ENCODE measurements around the gene TBK1.
"Not testable (repeated sequence)": the region's sequence is repeated elsewhere in the genome, so short reads cannot be mapped to it uniquely, and the experiment has no call there.

TBK1 gene

DNA sequence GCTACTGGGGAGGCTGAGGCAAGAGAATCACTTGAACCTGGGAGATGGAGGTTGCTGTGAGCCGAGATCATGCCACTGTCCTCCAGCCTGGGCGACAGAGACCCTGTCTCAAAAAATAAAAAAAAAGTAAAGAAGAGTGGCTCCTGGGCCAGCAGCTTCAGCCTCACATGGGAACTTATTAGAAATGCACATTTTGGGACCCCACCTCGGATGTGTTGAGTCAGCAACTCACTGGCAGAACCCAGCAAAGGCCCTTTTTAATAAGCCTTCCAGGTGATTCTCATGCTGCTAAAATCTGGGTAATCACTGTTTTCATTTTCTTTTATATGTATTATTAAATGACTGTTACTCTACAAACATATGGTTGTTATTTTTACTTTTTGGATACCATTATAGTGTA lies 41.6 kb downstream of the TBK1 start:
- FAIRE-seq (no peak), DNase-seq (ENCODE audit: extremely low spot score, insufficient read length, low read depth) (no peak)

DNA sequence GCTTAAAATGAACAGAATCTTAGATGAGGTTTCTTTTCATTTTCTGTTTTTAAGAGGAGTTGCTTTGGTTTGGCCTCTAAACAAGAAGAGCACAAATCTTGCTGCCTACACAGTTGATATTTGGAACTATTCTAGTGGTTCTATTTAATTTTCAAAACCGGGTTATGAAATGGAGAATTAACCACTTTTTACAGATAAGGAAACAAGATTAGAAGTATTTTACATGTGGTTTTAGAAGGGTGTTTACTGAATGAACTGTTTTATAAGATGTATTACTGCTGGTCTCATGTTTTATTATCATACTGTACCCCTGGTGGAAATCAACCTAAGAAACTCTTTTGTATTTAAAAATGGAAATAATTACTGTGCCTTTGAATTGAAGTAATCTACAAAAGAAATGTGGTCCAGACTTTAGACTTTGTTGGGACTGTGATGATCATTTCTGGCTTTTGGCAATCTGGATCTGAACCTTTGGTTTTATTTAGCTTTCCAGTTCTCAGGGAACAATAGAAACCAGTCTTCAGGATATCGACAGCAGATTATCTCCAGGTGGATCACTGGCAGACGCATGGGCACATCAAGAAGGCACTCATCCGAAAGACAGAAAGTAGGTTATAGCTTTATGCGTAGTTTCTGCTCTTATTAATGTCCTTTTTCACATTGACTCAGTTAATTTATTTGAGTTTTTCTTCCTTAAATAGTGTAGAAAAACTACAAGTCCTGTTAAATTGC lies 43.2 kb downstream of the TBK1 start:
- FAIRE-seq (no peak), DNase-seq (ENCODE audit: extremely low spot score, insufficient read length, low read depth) (no peak)

DNA sequence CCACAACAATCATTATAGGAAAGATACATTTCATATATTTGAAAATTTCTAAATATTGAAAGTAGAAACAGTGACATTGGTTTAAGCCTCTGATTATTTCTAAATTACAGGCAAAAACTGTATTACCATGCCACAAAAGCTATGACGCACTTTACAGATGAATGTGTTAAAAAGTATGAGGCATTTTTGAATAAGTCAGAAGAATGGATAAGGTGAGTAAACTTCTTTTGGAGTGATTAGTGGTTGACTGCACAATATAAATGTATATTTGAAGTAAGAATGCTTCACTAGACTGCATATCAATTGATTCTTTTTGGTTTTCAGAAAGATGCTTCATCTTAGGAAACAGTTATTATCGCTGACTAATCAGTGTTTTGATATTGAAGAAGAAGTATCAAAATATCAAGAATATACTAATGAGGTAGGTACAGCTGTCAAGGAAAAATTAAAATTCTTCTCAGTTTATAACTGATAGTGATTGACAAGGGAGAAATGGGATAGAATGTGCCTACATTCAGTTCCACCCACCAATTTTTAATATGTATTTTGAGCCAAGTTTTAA lies 45.0 kb downstream of the TBK1 start:
- DNase-seq (ENCODE audit: extremely low spot score, insufficient read length, low read depth) (no peak), FAIRE-seq (no peak)

DNA sequence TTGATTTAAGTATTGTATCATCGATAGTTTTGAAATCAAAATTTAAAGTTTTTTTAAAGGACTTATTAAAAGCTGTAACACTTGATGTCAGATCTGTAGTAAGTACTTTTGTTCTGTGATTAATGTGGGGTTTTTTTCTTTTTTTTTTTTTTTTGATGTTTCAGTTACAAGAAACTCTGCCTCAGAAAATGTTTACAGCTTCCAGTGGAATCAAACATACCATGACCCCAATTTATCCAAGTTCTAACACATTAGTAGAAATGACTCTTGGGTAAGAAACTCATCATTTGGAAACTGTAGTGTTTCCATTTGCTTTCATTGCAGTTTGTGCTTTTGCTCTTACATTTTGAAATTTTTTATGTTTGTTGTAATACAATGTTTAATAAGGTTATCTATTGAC lies 45.6 kb downstream of the TBK1 start:
- no peak for DNase-seq (ENCODE audit: extremely low spot score, insufficient read length, low read depth)
- FAIRE-seq, result no peak

DNA sequence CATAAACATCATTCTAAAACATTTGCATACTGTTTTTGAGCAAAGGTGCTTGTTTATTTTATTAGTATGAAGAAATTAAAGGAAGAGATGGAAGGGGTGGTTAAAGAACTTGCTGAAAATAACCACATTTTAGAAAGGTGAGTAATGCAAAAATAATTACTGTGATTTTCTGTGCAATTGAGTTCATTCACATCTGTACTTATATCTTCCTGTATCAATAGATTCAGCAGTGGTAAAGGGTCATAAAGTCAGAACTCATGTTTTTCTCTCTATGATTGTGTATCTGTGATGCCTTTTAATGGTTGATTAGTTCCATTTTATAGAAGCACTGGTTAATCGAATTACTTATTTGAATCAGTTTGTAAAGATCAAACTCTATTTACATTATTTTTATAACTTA lies 46.0 kb downstream of the TBK1 start:
- FAIRE-seq (no peak), DNase-seq (ENCODE audit: extremely low spot score, insufficient read length, low read depth) (no peak)

DNA sequence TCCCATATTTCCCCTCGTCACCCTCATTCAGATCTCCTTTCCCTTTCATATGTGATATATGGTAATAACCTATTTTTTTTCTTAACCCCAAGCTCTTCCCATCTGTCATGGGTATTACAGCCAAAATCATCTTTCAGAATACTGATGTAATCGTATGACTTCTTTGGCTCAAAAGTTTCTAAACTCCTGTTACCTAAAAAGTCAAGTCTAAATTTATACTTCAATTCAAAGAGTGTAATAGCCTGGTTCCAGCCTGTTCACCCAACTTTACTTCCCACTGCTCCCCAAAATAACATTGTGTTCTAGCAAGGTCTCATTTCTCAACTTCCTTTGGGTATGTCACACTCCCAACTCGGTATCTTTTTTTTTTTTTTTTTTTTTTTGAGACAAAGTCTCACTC lies 48.5 kb downstream of the TBK1 start:
- DNase-seq (ENCODE audit: extremely low spot score, insufficient read length, low read depth) (no peak), FAIRE-seq (no peak)

DNA sequence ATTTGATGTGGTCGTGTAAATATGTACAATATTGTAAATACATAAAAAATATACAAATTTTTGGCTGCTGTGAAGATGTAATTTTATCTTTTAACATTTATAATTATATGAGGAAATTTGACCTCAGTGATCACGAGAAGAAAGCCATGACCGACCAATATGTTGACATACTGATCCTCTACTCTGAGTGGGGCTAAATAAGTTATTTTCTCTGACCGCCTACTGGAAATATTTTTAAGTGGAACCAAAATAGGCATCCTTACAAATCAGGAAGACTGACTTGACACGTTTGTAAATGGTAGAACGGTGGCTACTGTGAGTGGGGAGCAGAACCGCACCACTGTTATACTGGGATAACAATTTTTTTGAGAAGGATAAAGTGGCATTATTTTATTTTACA lies 49.6 kb downstream of the TBK1 start:
- DNase-seq (ENCODE audit: extremely low spot score, insufficient read length, low read depth) (no peak), FAIRE-seq (no peak)

DNA sequence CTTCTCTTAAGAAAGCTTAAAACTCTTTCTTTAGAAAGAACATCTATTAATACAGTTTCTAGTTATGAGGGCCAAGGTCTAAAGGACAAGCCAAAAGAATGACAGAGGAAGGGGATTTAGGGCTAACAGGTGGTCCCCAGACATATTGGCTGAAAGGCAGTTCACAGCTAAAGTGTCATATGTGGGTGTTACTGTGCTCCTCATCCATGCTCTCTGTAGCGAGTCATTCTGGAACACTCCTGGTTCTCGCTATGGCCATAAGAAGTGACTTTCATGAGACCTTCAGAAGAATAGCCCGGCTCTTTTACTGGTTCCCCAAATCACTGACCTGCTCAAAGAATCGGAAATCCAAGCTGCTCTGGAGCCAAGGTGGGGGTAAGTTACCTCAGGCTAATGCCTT lies 55.0 kb downstream of the TBK1 start:
- DNase-seq (ENCODE audit: extremely low spot score, insufficient read length, low read depth) (no peak), FAIRE-seq (no peak)

DNA sequence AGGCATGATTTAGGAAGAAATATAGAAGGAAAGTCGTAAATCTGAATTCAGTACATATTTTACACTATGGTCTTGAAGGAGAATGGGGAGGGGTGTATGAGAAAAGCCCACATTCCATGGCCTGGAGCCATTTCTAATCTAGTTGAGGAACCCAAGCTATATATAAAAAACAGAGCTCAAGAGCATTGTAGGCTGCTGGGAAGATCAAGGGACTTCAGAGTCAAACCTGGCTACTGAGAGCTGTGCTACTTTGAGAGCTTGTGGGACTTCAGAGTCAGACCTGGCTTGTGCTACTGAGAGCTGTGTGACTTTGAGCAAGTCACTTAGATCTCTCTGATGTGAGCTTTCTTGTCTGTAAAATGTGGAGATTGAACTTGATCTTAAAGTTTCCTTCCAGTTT lies 58.7 kb downstream of the TBK1 start:
- DNase-seq (ENCODE audit: extremely low spot score, insufficient read length, low read depth) (no peak), FAIRE-seq (no peak)

DNA sequence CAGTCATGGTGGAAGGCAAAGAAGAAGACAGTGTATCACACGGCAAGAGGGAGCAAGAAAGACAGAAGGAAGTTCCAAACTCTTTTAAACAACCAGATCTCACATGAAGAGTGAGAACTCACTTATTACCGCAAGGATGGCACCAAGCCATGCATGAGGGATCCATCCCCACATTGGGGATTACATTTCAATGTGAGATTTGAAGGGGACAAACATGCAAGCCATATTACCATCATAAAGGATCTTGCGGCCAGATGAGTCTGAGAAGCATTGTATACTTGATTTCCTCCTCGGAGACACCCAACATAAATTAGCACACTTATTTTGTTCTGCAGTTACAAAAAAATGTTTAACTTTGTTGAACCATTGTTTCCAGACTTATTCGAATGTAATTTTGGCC lies 66.5 kb downstream of the TBK1 start:
- no peak for FAIRE-seq

DNA sequence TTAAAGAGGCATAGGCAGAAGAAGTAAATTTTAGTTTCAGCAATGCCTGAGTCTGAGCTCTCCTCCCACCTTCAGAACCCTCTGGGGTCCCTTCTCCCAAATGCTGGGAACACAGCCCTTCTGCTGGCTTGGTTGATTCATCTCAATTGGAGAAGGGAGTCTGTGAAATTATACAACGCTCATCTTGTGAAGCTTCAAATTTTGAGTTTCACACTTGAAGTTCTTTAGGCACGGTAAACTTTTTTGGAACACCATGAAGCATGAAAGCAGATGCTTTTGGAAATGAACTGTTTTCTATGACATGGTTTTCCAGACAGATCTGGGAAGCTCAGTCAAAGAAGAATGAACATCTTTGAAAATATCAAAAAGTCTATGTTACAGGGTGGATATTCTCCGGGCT lies 69.9 kb downstream of the TBK1 start:
- no peak for FAIRE-seq
- no peak for DNase-seq (ENCODE audit: extremely low spot score, insufficient read length, low read depth)

More for the DNA sequence above, 66.5 kb downstream of the TBK1 start:
- no peak for DNase-seq (ENCODE audit: extremely low spot score, insufficient read length, low read depth)

DNA sequence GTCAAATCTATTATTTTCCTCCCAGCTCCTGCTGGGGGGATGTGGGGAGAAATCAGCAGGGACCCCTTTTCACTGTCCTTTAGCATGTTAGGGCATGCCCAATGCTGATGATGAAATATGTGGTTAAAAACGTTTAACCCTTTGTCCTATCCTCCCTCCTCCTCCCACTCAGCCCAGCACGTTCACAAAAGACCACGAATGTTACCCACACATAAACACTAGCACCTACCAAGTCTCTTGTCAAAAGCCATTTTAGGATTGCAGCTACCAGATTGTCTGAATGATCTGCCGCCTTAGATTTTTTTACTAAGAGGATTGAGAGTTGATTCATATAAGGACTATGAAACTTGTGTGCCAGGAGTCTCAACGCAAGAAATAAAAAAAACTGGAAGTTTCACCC lies 70.4 kb downstream of the TBK1 start:
- no peak for DNase-seq (ENCODE audit: extremely low spot score, insufficient read length, low read depth)

DNA sequence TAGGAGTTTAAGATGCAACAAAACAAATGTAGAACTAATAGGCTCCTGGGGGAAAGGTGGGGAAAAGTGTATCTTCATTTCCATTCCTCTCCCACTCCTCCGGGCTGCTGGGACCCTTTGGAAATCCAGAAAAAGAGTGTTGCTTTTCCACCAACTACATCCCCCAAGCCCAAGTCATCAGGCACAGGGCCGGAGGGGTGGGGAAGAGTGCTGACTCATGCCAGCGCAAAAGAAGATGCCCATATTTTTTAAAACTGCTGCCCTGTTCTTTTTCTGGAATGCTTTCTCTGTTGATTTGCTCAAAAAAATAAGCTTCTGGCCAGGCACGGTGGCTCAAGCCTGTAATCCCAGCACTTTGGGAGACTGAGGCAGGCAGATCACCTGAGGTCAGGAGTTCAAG lies 70.9 kb downstream of the TBK1 start:
- no peak for FAIRE-seq

More for the DNA sequence above, 70.4 kb downstream of the TBK1 start:
- no peak for FAIRE-seq

DNA sequence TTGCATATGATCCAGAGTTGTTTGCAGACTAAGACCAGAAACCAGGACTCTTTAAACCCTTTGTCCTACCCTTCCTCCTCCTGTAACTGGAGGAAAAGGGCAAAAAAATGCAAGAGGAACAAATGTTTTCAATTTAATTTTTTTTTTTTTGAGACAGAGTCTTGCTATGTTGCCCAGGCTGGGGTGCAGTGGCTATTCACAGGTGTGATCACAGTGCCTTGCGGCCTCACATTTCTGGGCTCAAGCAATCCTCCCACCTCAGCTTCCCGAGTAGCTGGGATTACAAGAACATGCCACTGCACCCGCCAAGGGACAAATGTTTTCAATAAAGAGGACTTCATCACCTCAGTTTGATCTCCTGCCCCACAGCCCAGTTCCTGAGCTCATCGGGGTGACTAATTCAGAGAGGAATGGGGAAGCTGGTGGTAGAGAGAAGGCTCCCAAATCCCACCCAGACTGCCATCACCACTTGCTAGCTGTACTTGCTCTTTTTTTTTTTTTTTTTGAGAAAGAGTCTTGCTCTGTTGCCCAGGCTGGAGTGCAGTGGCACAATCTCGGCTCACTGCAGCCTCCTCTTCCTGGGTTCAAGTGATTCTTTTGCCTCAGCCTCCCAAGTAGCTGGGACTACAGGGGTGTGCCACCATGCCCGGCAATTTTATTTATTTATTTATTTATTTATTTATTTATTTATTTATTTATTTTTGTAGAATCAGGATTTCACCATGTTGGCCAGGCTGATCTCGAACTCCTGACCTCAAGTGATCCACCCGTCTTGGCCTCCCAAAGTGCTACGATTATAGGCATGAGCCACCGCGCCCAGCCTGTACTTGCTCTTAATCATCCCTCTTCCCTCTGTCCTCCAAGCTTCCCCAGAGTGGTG lies 71.9 kb downstream of the TBK1 start:
- DNase-seq (ENCODE audit: extremely low spot score, insufficient read length, low read depth); FAIRE-seq: not testable (repeated sequence)

More for the DNA sequence above, 70.9 kb downstream of the TBK1 start:
- DNase-seq (ENCODE audit: extremely low spot score, insufficient read length, low read depth), result no peak

DNA sequence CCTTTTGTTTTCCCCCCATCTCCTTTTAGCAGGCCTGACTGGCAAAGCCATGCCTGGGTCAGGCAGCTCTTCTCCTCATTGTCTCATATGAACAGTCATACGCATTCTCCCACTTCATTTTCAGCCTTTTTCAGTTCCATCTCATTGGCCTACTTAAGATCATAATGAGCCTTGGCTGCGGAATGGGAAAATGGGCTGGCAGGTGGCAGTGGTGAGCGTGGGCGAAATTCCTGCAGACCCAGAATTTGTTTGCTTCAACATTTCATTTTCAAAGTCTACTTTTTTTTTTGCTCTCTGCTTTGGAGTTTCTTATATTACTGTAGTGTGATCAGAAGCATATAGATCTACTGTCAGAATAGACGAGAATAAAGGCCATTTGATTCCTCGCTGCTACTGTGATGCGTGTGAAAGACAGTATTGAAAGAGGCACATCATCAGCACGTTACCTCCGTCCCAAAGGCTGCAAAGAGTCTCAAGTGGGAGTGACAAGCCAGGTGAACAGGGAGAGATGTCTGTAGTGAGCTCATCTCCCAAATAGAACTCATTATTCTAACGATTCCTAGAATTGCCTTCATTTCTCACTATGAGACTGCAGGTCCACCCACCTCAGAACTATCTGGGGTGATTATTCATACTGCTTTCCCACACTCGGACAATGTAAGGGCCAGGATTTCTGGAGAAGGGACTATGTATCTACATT lies 73.7 kb downstream of the TBK1 start:
- no peak for FAIRE-seq
- no peak for DNase-seq (ENCODE audit: extremely low spot score, insufficient read length, low read depth)

DNA sequence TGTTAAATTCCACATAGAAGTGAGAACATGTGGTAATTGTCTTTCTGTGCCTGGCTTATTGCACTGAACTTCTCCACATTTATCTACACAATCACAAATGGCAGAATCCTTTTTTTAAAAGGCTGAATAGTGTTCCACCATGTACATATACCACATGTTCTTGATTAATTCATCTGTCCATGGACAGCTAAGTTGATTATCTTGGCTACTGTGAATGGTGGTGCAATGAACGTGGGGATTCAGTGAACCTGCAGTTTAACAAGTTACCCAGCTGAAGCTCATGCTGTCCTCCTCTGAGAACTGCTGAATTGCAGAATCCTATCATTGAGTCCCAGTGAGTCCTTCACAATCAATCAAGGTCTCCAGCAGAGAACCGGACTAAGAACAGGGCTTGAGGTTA lies 74.9 kb downstream of the TBK1 start:
- no peak for FAIRE-seq
- DNase-seq (ENCODE audit: extremely low spot score, insufficient read length, low read depth), result no peak

DNA sequence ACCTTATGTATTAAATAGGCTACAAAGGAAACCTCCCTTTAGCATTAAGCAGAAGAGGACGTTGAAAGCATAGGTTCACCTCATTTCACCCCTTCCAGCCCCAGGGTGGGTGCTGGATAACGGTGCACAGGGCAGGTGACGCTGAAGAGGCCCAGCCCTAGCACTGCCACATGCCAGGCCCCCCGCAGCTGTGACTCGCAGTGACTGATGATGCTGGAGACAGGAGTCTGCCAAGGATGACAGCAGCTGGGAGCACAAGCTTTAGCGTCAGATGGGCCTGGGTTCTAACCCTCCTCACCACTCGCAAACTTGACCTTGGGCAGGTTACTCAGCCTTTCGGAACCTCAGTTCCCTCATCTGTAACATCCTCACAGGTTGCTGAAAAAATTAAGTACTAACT lies 76.7 kb downstream of the TBK1 start:
- no peak for DNase-seq (ENCODE audit: extremely low spot score, insufficient read length, low read depth)
- no peak for FAIRE-seq

DNA sequence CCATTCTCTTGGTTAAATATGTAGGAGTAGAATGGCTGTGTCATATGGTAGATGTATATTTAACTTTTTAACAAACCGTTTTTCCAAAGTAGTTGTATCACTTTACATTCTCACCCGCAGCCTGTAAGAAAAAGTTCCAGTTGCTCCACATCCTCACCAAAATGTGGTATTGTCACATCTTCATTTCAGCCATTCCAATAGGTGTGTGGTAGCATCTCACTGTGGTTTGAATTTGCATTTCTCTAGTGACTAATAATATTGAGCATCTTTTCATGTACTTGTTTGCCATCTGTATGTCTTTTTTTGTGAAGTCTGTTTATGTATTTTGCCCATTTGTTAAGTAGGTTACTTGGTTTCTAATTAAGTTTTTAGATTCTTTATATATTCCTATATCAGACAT lies 78.6 kb downstream of the TBK1 start:
- FAIRE-seq (no peak), DNase-seq (ENCODE audit: extremely low spot score, insufficient read length, low read depth) (no peak)

DNA sequence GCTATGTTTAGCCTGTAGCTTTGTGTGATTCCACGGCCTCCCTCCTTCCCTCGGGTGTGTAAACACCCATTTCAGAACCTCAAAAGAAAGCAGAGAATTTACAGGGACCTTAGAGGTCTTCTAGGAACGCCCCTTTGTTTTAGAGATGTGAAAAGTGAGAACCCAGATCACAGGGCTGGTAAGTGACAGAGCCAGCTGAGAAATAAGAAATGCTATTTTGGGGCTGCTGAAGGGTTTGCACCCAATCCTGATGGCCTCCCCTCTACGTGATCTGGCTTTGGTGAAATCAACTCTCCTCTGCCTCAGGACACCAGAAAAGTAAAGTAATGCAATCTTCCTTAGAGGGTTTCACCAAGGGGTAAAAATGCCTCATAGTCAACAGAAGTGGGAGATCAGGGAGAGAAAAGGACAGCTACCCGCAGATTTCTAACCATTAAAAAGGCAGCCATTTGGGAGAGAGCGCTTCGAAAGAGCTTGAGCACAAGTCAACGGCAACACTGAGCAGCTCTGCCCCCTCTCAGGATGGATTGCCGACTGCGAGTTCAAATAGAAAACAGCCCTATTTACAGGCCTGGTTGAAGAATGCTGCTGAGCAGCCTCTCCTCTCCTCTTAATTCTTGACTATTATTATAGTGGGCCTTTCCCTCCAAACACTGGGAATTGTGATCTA lies 79.9 kb downstream of the TBK1 start:
- FAIRE-seq, result no peak
- DNase-seq (ENCODE audit: extremely low spot score, insufficient read length, low read depth), result no peak

DNA sequence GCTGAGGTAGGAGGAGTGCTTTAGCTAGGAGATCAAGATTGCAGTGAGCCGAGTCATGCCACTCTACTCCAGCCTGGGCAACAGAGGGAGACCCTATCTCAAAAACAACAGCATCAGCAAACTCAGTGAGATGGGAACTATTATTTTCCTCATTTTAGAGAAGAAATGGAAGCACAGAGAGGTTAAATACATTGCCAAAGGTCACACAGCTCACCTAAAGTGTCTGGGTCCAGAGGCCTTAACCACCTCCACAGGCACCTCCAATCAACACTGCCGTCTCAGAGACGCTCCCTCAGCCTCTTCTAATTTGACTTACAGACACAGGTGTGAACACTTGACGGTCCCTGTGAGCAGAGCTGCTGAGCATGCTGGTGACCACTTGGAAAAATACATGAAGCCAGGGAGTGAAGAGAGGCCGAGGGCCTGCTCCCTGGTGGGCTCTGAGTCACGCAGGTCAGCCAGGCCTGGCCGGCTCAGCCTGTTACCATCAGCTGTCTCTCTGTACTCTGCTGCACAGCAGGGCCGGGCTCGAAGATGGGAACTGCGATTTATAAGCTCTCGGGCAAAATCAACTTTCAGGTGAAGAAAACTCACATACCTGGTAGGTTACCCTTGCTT lies 80.9 kb downstream of the TBK1 start:
- no peak for FAIRE-seq
- no peak for DNase-seq (ENCODE audit: extremely low spot score, insufficient read length, low read depth)

Measured in GM18507 (cell line).